CD4-positive, alpha-beta T cell treated with Interleukin-12 subunit alpha and Interleukin-12 subunit beta, for 1 hour (primary cell): Measurements from ENCODE around the gene ANKRD13A.
"Not testable (repeated sequence)": the region's sequence is repeated elsewhere in the genome, so short reads cannot be mapped to it uniquely, and the experiment has no call there.

Source experiments
- DNase-seq: peaks from one replicate; pipeline ENCODE4 v3.0.0-alpha.2; 2020

Gene ANKRD13A

DNA sequence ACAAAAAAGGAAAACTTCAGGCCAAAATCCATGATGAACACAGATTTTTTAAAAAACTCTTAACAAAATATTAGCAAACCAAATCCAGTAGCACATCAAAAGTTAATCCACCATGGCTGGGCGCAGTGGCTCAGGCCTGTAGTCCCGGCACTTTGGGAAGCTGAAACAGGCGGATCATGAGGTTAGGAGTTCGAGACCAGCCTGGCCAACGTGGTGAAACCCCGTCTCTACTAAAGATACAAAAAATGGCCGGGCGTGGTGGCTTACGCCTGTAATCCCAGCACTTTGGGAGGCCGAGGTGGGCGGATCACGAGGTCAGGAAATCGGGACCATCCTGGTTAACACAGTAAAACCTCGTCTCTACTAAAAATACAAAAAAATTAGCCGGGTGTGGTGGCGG is 13.0 kb upstream of the ANKRD13A start:
- not testable (repeated sequence) for DNase-seq

DNA sequence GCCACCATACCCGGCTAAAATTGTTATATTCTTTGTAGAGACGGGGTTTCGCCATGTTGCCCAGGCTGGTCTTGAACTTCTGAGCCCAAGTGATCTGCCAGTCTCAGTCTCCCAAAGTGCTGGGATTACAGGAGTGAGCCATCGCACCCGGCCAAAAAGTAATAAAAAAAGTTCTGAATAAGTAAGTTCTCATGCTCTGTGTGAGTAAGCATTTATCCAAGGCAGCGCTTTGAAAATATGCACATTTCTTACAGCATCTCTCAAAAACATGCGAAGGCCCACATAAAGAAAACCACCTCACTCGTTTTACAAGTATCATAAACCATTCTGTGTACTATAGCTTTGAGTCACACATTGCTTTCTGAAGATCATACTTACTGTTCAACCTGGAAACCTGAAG is 11.6 kb upstream of the ANKRD13A start:
- DNase-seq, result no peak

DNA sequence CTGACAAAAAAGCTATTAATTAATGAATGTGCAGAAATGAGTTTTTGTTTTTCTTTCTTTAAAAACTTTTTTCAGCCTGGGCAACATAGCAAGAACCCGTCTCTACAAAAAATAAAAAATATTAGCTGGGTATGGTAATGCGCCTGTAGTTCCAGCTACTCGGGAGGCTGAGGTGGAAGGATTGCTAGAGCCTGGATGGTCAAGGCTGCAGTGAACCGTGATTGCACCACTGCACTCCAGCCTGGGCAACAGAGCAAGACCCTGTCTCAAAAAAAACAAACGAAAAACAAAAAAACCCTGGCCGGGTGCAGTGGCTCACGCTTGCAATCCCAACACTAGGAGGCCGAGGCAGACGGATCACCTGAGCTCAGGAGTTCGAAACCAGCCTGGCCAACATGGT is 11.0 kb upstream of the ANKRD13A start:
- DNase-seq, result no peak

DNA sequence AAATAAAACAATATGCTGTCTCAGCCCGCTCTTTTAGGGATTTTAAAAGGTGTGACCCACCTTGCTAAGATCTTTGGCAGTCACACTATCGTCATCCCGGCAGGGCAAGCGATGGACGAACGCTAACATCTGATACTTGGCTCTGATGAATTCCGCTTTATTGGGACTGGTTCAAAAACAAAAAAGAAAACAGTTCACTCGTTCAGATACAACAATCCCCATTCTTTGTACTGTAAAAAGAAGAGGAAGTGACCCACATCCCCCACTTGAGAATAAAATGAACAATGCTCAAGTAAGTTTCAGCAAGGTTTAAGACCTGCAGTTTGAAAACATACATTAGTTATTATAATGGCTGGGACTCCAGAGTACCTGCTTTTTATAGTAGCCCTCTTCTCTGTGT is 10.3 kb upstream of the ANKRD13A start:
- DNase-seq, result no peak

DNA sequence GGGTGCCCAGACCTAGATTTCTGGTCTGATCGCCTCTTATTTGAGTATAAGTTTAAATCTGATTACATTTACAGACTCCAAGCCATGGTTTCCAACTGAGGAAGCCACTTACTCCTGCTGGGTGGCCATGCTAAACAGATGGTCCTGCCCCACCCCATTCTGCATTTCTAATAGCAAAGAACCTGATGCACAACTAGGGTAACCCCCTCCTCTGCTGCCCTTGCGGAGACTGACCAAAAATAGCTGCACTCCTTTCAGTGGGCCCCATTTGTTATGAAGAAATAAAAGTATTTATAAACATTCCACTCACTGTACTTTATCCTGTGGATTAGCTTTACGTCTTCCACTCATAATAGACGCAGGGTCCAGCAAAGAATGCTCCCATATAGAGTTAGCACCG is 9.8 kb upstream of the ANKRD13A start:
- no peak for DNase-seq

DNA sequence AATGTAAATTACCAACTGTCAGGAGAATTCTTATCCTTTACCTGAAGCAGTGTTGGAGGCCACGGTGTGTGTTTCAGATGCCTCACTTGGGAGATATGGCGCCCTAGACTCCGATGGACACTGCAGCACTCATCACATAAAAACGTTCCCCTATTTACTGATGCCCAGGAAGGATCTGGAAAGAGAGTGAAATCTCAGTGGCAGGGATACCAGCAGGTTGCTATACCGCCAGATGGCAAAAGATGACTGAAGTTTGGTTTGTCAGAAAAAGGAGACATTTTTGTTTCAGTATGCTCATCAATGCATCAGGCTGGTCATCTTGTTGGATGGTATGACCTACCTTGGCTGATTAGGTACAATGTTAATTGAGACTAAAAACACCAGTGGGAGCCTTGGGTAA is 7.6 kb upstream of the ANKRD13A start:
- no peak for DNase-seq

DNA sequence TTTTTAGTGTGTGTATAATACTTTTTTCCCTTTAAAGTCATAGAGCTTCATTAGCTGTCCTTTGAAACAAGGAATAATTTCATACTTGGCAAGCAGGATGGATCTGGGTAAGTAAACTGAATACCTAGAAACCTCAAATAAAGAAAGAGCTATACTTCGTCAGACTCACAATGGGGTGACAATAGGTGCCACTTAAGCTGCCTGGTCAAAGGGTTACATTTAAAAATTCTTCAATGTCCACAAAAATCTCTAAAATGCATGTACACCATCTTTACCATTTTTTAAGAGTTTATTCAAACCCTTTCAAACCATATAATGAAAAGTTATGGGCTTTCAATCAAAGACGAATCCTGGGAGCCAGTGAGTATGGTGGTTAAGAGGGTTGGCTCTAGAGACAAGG is 6.1 kb upstream of the ANKRD13A start:
- no peak for DNase-seq

DNA sequence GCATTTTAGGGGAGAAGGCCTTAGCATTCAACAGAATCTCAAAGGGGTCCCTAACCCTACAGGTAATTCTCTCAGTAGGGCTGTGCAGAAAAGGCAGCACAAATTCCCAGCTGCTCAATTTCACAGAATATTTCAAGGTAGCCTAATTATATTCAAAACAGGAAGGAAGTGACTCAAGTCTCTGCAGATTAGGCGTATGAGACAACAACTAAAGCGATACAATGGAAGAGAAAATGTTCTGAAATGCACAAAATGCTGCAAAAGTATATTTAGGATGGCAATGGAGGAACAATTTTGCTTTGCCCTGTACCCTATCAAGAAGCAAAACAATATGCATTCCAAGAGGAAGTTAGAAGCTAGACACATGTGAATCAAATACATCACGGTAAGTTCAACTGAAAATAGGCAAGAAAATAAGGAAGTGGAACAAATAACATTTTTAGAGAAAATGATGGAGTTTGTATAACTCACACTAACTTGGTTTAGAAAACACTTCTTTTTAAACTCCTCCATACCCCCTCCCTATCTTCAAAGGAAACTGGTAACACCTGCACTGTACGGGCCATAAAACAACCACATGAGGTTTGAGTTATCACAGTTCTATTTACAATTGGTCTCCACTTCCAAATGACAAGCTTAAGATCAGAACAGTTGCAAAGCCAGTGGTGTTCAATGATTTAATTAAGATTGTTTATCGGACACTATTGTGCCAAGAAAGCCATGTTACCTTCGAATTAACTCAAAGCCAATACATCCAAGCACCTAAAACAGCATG is 4.6 kb upstream of the ANKRD13A start:
- peak; percentile 43 for DNase-seq

DNA sequence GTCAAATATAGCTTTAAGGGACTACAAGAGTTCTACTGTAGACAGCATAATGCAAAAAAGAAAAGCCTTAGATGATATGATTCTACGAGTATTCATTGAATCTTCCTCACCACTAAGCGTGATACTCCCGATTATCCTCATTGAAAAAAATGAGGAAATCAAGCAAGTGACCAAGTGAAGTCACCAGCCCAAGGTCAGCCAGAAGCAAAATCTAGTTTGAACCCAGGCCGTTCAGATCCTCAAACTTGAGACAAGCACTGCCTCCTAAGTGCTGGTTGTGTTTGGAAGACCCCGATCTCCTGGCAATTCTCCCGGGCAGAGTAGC is 3.9 kb upstream of the ANKRD13A start:
- DNase-seq, result no peak

DNA sequence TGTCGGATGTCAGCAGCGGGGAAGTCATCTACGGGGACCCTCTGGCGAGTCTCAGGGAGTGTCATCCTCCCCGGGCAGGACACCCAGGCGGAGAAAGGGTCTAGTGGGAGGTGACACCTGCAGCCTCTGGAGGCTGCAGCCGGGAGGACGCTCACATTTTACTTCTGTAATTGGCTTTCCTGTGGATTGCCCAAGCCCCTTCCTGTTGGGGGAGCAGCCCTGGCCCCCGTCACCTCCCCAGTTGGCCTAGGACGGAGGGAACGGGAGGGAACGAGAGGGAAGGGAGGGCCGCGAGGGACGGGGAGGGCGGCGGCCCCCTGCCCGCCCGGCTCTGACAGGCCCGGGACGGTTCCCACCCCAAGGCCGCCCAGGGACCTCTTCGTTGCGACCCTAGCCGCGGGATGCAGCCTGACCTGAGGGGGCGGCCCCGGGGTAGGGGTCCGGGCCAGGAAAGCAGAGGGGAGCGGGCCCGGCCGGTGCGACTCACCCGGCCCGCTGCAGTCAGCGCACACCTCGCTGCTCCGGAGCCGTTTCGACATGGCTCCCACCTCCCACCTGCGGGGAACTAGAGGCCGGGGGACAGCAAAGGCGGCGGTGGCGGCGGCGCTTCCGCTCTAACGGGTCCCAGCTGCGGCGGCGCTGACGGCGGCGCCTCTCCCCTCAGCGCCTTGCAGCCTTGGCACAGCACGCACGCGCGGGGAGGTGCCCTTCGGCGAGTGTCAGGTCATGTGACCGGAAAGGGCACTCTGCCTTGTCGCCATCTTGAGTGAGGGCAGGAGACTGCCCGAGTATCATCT is 3.3 kb upstream of the ANKRD13A start, which contains the start of gene GIT2:
GIT2 (minus strand) TSS at position 683 of the 797 bp plus-strand sequence; CDS start at position 539, 144 bp downstream.
- DNase-seq, result peak; percentile 95

DNA sequence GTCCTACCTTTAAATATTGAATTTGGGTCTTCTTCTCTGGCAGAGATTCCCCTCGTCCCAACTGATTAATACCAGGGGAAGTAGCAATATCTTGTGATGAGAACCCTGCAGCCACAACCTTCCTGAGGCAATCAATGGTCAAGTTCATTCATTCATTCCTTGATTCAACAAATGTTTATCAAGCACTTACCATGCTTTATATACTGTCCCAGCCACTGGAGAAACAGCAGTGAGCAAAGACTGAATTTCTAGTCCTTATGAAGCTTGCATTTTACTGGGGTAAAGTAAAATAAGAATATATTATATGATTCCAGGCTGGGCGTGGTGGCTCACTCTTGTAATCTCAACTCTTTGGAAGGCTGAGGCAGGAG is 2.8 kb upstream of the ANKRD13A start:
- no peak for DNase-seq

DNA sequence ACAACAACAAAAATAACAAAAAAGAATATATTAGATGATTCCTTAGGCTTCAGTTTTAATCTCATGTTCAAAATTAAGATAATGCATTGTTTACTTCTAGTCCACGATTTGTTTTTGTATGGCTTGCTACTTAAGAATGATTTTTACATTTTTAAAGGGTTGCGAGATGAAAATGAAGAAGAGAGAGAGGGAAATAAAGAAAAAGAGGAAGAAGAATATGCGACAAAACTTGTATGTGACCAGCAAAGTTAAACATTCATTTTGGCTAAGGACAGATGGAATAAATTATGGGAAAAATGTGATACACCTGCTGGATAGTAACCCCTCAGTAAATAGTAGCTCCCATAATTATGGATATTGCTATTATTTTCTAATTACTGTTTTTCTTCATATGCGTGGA is 1.8 kb upstream of the ANKRD13A start:
- DNase-seq, result no peak

DNA sequence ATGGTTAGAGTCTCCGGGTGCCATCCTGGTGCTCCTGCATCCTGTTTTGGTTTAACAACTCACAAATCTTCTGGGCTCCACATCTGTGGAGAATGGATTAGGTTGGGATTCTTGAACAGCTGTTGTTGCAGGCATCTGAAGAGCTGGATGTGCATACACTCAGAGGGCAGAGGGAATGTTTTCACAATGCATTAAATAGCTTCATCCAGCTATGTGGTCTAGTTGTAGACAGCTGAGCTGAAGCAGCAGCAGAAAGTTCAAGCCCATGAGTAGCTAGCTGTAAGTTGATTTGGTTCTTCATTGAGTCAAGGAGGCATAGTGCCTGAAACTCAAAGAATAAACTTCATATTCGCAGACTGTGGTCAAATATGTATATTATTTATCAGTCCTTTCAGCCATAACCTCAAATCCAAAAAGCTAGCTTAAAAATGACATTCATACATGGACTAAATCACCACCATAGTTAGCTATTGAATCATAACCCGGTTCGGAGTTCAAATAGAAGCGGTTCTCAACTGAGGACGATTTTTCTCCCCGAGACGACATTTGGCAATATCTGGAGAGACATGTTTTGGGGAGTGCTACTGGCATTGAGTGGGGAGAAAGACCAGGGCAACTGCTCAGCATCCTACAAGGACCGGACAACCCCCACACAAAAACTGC is 858 bp upstream of the ANKRD13A start:
- DNase-seq, result no peak

DNA sequence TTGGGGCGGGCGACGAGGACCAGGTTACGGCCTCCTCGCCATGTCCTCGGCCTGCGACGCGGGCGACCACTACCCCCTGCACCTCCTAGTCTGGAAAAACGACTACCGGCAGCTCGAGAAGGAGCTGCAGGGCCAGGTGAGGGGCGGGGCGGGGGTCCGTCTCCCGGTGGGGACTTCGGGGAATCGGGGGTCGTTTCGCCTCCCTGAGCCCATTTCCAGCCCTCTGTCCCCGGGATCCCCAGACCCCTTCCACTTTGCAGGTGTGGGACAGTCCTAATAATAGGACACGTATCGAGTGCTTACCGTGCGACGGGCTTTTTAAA is 380 bp downstream of the ANKRD13A start:
- DNase-seq, result no peak

DNA sequence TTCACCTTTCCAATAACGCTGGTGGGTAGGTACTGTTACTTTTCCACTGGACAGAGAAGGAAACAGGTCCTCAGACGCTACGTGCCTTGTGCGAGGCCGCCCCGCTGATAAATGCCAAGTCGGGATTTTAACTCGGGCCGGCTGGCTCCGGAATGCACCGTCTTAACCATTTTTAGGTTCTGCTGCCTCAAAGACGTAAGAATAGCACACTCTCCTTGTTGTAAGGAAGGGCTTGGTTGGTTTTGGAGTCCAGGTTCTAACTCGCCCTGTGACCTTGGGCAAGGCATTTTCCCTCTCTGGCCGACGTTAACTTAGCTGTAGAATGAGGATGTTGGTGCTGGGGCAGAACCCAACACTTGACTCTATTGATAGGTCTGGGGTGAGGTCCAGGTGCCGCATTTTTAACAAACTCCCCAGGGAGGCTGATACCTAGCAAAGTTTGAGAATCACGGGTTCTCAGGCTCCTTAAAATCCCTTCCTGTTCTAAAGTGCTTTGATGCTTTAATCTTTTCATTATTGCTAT is 814 bp downstream of the ANKRD13A start:
- no peak for DNase-seq

DNA sequence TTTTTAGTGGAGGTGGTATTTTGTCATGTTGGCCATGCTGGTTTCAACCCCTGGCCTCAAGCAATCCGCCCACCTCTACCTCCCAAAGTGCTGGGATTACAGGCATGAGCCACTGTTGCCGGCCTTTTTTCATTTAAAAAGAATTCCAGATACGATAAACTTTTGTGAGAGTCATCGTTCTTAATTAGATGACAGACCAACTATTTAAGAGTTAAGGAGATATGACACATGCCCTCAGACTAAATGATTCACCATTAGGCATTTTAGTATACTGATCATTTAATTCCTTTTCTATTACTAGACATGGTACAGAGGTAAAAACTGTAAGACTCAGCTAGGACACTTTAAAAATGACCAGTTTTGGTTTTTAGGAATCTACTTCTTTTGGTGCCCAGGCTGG is 2.4 kb downstream of the ANKRD13A start:
- DNase-seq, result no peak

DNA sequence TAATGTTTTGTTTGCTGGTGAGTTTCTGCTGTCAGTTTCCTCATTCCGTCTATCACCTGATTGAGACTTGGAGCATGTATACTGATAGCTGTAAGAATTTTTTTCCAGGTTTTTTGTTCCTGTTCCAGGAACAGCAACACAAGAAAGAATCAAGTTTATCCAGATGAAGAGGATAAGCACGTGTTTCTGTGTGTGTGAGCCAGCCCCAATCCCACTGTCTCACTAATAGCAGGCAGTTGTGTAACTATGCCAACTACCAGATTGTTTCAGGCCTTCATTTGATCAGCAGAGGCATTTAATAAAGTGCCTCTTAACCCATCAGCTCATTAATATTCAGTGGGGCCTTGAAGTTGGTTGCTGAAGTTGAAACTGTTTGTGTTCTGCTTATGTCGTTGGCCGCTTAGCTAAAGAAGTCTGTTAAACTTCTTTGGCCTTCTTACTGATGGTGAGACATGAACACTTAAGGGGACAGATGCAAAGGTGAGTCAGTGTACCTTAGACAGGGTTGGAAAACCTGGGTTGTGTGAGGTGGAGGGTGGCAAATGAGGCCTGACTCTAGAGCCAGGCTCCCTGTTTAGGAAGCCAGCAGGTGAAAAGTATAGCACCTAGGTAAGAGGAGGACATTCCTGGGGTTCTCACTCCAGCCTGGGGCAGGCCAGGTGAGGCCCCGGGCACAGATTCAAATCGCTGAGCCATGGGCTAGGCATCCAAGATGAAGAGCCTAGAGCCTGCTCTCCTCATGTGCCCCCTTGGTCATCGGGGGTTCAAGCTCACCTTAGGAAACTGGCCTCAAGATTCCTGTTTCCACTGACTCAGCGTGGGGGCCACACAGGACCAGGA is 3.7 kb downstream of the ANKRD13A start:
- DNase-seq, result no peak

DNA sequence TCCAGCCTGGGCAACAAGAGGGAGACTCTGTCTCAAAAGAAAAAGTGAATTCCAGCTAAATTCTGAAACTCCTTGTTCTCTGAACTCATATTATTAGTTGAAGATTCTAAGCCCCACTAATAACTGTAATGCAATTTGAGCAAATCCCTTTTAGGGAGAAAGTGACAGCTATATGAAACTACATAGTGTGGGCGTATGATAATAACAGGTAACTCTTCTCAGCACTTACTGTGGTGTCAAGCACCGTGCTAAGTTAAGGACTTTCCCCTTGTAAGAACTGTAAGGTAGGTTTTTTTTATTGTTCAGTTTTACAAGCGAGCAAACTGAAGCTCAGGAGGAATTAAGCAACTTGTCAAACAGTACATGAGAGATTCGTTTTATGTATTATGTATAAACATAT is 5.4 kb downstream of the ANKRD13A start:
- DNase-seq, result no peak

DNA sequence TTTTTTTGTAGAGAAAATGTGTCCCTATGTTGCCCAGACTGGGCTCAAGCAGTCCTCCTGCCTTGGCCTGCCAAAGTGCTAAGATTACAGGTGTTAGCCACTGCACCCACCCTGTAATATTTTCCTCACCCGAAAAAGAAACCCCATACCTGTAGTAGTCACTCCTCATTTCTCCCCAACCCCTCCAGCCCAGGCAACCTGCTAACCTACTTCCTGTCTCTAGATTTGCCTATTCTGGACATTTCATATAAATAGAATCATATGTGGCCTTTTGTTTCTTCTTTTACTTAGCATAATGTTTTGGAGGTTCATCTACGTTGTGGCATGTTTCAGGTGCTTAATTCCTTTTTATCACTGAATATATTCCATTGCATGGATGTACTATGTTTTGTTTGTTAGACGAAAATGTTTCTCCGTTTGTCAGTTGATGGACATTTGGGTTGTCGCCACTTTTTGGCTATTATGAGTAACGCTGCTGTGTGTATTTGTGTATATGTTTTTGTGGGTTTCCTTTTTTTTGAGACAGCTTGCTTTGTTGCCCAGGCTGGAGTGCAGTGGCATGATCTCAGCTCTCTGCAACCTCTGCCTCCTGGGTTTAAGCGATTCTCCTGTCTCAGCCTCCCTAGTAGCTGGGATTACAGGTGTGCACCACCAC is 6.2 kb downstream of the ANKRD13A start:
- peak; percentile 36 for DNase-seq

DNA sequence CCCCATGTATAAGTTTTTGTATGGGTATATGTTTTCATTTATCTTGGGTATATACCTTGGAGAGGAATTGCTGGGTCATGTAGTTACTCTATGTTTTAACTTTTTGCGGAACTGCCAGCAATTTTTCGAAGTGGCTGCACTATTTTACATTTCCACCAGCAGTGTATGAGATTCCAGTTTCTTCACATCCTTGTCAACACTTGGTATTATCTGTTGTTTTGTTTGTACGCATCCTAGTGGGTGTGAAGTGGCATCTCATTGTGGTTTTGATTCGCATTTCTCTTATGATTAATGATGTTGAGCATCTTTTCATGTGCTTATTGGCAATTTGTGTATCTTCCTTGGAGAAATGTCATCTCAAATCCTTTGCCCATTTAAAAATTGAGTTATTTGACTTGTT is 6.9 kb downstream of the ANKRD13A start:
- no peak for DNase-seq

DNA sequence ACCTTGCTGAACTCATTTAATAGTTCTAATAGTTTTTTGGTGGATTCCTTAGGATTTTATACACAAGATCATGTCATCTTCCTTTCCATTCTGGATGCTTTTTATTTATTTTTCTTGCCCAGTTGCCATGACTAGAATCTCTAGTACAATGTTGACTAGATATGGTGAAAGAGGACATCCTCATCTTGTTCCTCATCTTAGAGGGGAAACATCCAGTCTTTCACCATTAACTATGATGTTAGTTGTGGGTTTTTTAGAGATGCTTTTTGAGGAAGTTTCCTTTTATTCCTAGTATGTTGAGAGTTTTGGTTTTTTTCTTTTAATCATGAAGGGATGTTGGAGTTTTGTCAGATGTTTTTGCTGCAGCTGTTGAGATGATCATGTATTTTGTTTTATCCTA is 8.7 kb downstream of the ANKRD13A start:
- DNase-seq, result no peak

DNA sequence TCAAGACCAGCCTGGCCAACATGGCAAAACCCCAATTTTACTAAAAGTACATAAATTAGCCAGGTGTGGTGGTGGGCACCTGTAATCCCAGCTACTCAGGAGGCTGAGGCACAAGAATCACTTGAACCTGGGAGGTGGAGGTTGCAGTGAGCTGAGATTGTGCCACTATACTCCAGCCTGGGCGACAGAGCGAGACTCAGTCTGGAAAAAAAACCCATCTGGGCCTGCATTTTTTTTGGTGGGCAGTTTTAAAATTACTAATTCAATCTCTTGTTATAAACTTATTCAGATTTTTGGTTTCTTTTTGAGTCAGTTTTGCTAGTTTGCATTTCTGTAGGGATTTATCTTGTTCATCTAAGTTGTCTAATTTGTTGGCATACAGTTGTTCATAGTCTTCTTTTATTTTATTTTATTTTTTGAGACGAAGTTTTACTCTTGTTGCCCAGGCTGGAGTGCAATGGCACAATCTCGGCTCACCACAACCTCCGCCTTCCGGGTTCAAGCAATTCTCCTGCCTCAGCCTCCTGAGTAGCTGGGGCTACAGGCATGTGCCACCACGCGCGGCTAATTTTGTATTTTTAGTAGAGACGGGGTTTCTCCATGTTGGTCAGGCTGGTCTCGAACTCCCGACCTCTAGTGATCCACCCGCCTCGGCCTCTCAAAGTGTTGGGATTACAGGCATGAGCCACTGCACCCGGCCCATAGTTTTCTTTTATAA is 9.6 kb downstream of the ANKRD13A start:
- not testable (repeated sequence) for DNase-seq
